ENCODE data around the gene KCNMB3. TPM values are rescaled to one million over a fixed set of nuclear protein-coding genes. Genes with fewer than 3 reads are reported as not detected.

The KCNMB3 gene
- polyA plus RNA-seq, 2 of the 4 experiments (the other 2 are of a cell fraction) = 1.3 to 2.8 TPM

GRCh38 chr3:179196098-179196497 is 54.8 kb downstream of the KCNMB3 start:
- no peak overlapping the region for H3K4me2 ChIP-seq
- TF ChIP-seq ZC3H11A (IDR thresholded peaks at IDR 0.05) (no peak), HMGXB4 (CRISPR knock-in tag; IDR thresholded peaks at IDR 0.05; ENCODE audit: borderline replicate concordance) (no peak), MAZ (IDR thresholded peaks at IDR 0.05; ENCODE audit: borderline replicate concordance, low read depth, low read length) (no peak), ESRRA (IDR thresholded peaks at IDR 0.05; ENCODE audit: borderline replicate concordance, low read length) (no peak), HES2 (IDR thresholded peaks at IDR 0.05) (no peak)
- H3K9me3 ChIP-seq = no peaks in the 10 kb centered on the region
- H3K27ac ChIP-seq = no peak overlapping the region
- 78% methylated on average over 1 of the region's 1 CpG for WGBS (ENCODE audit: missing lambda C conversion rate)
- H3K4me1 ChIP-seq = no peaks in the 10 kb centered on the region
- DNase-seq (ENCODE audit: low read depth in 1 of 2, low spot score in 1 of 2) (no peak), FAIRE-seq (no peak), ATAC-seq (no peak)
- no peak overlapping the region for H3K4me3 ChIP-seq
- POLR2A ChIA-PET = no interaction called here
- CTCF ChIA-PET = no interaction called here

- CTCF ChIA-PET = interaction anchor here (0.6 kb wide), 1 partner anchor 73 kb away, joined by 5 read pairs; no protein-coding TSS in a partner anchor
- WGBS (ENCODE audit: missing lambda C conversion rate) = 85% methylated on average over 4 of the region's 4 CpGs
- TF ChIP-seq NFE2L2 (conservative IDR thresholded peaks at IDR 0.05; ENCODE audit: low read length) = no peak
- no peak for TF ChIP-seq GATA3 (IDR thresholded peaks at IDR 0.05; ENCODE audit: borderline replicate concordance)
- TF ChIP-seq EP300 (IDR thresholded peaks at IDR 0.05) = no peak
- TF ChIP-seq RNF2 (IDR thresholded peaks at IDR 0.05; ENCODE audit: borderline replicate concordance, low read depth) = no peak
- TF ChIP-seq TFCP2L1 (CRISPR knock-in tag; IDR thresholded peaks at IDR 0.05) = no peak
- no peak for TF ChIP-seq HOXB13 (CRISPR knock-in tag; IDR thresholded peaks at IDR 0.05; ENCODE audit: low read depth)
- no peak for TF ChIP-seq JUNB (IDR thresholded peaks at IDR 0.05)
- TF ChIP-seq EHF (CRISPR knock-in tag; IDR thresholded peaks at IDR 0.05) = no peak
- no peak for TF ChIP-seq RARB (CRISPR knock-in tag; IDR thresholded peaks at IDR 0.05)
- no peak for TF ChIP-seq MAZ (IDR thresholded peaks at IDR 0.05; ENCODE audit: borderline replicate concordance, low read depth, low read length)
- TF ChIP-seq MYC (IDR thresholded peaks at IDR 0.05; ENCODE audit: borderline replicate concordance, low read length) = no peak
- no peak for TF ChIP-seq SREBF2 (IDR thresholded peaks at IDR 0.05)
- no peak for TF ChIP-seq CBX8 (IDR thresholded peaks at IDR 0.05)
- no peak for TF ChIP-seq MAFK (IDR thresholded peaks at IDR 0.05; ENCODE audit: partially characterized antibody)
- no peak for TF ChIP-seq CHD2 (IDR thresholded peaks at IDR 0.05; ENCODE audit: low read length, partially characterized antibody)
- no peak for TF ChIP-seq KDM5A (IDR thresholded peaks at IDR 0.05)
- no peak for TF ChIP-seq BHLHE40 (IDR thresholded peaks at IDR 0.05; ENCODE audit: low read depth, low read length)
- ATAC-seq (no peak), DNase-seq (ENCODE audit: low read depth in 1 of 2, low spot score in 1 of 2) (no peak), FAIRE-seq (no peak)
- no peak overlapping the region for H3K27ac ChIP-seq
- H3K4me3 ChIP-seq = no peak overlapping the region
- no peak overlapping the region for H3K4me2 ChIP-seq
- no peaks in the 10 kb centered on the region for H3K9me3 ChIP-seq
- POLR2A ChIA-PET = no interaction called here
- no peaks in the 10 kb centered on the region for H3K4me1 ChIP-seq
Observed at GRCh38 chr3:179194931-179195330, 56.0 kb downstream of the KCNMB3 start.

Other genes with a start within 250 kb of the KCNMB3 start
- gene ZMAT3, start 179.3 kb downstream of the KCNMB3 start, polyA plus RNA-seq (2011; rRNA removed) = 12.2 and 13.5 TPM in 2 replicates
- gene ZMAT3, start 179.3 kb downstream of the KCNMB3 start, polyA plus RNA-seq (2017; fragmentation: RNase III; extraction: RNeasy Plus Mini Kit Qiagen cat#74134 plus additional on column Dnase treatment) = 5.7 to 6.3 TPM (median 5.7 TPM) in 3 replicates
- gene PIK3CA, start 102.8 kb downstream of the KCNMB3 start, polyA plus RNA-seq (2011; rRNA removed) = 9.1 and 10.3 TPM in 2 replicates
- gene PIK3CA, start 102.8 kb downstream of the KCNMB3 start, polyA plus RNA-seq (2017; fragmentation: RNase III; extraction: RNeasy Plus Mini Kit Qiagen cat#74134 plus additional on column Dnase treatment) = 4.5 to 6.2 TPM (median 4.9 TPM) in 3 replicates
- 19.0 and 19.8 TPM in 2 replicates for gene ZNF639, start 71.9 kb upstream of the KCNMB3 start, polyA plus RNA-seq (2011; rRNA removed)
- gene ZNF639, start 71.9 kb upstream of the KCNMB3 start, polyA plus RNA-seq (2017; fragmentation: RNase III; extraction: RNeasy Plus Mini Kit Qiagen cat#74134 plus additional on column Dnase treatment) = 18.9 to 22.0 TPM (median 21.5 TPM) in 3 replicates
- gene MFN1, start 96.6 kb upstream of the KCNMB3 start, polyA plus RNA-seq (2011; rRNA removed) = 36.7 and 51.2 TPM in 2 replicates
- gene MFN1, start 96.6 kb upstream of the KCNMB3 start, polyA plus RNA-seq (2017; fragmentation: RNase III; extraction: RNeasy Plus Mini Kit Qiagen cat#74134 plus additional on column Dnase treatment) = 21.9 to 23.6 TPM (median 22.1 TPM) in 3 replicates
- gene GNB4, start 200.4 kb upstream of the KCNMB3 start, polyA plus RNA-seq (2011; rRNA removed) = 21.5 and 22.7 TPM in 2 replicates
- gene GNB4, start 200.4 kb upstream of the KCNMB3 start, polyA plus RNA-seq (2017; fragmentation: RNase III; extraction: RNeasy Plus Mini Kit Qiagen cat#74134 plus additional on column Dnase treatment) = 10.3 to 11.1 TPM (median 10.9 TPM) in 3 replicates

All from A549 (cell line).